GM19455 (cell line): Measurements from ENCODE around the gene GSPT1.
"Not testable (repeated sequence)": the region's sequence is repeated elsewhere in the genome, so short reads cannot be mapped to it uniquely, and the experiment has no call there.

Source experiments
- ATAC-seq: cut with Tn5 transposase; IDR thresholded peaks from one replicate; pipeline ENCODE4 v1.9.1; 2021; ENCODE audit not compliant: unreplicated experiment

The GSPT1 gene

DNA sequence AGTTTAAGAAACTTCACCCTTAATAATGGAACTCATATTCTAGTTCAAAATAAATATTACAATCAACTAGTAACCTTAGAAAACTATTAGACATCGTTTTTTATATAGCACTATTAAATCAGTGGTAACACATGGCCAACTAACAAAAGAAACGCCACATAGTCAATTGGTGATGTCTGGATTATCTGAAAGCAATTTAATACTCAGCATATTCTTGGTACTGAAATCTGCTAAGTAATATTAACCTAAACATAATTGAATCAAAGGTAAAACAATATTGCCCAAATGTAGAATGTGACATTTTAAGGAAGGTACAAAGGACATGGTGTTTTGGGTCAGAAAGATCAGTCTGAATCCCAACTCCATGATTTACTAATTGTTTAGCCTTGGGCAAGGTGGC, 53.3 kb downstream of the GSPT1 start:
- ATAC-seq: no peak

DNA sequence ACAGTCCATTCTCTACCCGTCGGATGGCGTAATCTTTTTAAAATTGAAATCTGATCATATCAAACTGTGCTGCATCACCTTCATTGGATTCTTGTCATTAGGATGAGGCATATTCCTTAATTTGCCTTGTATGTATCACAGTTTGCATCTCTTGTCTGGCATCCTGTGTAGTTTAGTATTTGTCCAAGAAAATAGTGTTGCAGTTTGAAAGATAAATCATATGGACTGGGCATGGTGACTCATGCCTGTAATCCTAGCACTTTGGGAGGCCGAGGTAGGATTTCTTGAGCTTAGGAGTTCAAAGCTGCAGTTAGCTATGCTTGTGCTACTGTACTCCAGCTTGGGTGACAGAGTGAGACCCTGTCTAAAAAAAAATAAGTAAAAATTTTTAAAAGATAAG, 58.6 kb downstream of the GSPT1 start:
- no peak for ATAC-seq

DNA sequence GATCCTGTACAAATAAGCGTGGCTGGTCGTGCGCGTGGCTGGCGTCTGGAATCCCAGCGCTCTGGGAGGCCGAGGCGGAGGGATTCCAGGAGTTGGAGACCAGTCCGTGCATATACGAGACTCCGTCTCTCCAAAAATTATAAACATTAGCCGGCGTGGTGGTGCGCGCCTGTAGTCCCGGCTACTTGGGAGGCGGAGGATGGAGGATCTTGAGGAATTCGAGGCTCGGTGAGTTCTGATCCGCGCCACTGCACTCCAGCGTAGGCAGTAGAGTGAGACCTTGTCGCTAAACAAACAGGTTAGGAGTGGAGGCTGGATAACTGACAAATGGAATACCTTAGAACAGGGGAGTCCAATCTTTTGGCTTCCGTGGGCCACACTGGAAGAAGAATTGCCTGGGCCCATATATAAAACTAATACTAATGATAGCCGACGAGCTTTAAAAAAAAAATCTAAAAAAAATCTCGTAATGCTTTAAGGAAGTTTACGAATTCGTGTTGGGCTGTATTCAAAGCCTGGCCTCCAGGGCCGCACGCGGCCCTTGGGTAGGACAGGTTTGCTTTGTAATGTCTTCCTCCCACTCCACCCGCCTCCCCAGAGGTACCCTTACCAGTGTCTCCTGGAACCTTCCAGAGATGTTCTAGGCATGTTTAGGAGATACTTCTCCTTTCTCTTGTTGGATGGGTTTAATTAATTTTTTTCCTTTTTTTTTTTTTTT, 63.5 kb downstream of the GSPT1 start:
- no peak for ATAC-seq

DNA sequence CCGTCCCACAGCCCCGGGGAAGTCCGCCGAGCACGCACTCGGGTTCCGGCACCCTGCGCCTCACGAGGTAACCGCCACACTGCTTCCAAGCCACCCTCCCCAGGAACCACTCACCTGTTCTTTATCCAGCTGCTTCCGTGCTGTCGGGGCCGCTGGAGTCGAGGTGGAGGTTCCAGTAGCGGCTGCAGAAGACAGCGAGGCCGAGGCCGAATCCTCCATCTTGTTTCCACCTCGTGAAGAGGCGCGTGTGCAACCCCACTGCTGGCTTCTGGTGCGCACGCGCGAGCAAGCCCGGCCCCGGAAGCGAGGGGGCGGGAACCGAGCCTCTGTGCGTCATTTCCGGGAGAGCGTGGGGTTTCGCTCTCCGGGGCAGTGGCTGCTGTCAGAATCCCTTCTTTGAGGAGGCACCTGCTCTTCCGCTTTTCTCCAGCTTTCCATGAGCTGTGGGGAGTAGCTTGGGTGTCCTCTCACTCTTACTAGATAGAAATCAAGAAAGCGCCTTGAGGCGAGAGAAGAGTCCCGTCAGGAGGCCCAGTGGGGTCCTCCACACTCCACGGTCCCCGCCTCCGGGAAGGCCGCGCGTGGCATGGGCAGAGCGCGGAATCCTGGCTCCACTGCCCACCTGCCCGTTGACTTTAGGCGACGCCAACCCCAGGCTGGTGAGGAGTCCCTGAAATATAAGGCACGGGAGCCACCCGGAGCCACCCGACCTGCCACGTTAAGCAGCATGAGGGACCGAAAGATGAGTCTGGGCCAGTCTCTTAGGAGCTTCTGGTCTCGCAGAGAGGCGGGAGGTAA, 64.3 kb downstream of the GSPT1 start, which contains the start of gene RSL1D1:
RSL1D1 (minus strand) TSS at position 249 of the 798 bp plus-strand sequence; CDS start at position 219, 30 bp downstream.
- ATAC-seq: peak; percentile 77

DNA sequence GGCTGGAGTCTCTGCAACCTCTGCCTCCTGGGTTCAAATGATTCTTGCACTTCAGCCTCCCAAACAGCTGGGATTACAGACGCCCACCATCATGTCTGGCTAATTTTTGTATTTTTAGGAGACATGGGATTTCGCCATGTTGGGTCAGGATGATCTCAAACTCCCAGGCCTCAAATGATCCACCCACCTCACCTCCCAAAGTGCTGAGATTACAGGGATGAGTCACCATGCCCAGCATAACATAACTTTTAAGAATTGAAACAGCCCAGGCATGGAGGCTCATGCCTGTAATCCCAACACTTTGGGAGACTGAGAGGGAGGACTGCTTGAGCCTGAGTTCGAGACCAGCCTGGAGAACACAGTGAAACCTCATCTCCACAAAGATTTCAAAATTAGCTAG, 66.9 kb downstream of the GSPT1 start:
- ATAC-seq: no peak

DNA sequence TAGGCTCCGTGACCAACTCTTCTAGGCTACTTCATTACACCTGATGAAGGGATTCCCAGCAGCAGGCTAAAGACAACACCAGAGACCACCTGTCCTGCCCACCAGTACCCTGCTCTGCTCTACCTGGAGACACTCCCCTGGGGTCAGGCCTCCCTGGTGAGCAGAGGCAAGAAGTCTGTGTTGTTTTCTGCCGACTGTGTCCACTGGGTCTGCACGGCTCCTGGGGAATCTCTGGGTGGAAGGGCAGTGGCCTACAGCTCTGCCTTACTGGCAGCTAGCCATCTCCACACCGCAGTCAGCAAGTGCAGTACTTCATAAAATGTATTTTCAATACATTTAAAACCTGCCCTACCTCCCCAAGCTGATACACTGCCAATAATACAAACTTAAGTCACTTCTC, 71.3 kb downstream of the GSPT1 start:
- ATAC-seq: no peak

DNA sequence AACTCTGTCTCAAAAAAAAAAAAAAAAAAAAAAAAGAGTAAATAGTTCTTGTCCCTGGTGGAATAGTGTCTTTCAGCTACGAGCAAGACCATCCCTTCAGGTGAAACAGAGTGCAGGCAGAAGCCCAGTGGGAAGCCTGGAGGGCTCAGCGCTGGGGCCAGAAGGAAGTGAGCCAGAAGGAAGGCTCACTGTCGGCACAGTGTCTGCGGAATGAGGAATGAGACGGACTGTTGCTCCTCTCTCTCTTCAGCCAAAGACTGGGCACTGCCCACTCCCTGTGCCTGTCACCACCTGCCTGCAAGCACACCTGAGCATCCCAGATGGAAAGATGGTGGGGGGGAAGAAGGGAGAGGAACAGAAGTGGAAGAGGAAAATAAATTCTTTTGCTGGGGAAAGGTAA, 71.9 kb downstream of the GSPT1 start:
- no peak for ATAC-seq

DNA sequence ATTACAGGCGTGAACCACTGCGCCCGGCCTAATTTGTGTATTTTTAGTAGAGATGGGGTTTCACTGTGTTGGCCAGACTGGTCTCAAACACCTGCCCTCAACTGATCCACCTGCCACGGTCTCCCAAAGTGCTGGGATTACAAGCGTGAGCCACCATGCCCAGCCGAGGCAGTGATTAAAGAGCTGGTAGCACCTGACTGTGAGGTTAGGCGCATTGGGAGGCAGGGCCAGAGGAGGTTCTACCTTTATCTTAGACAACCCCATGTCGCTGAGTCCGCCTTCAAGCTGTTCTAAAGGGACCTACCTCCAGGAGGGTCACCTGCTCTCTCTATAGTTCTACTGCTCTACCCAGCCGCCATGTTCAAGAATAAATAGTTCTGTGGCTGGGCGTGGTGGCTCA, 72.5 kb downstream of the GSPT1 start:
- no peak for ATAC-seq

DNA sequence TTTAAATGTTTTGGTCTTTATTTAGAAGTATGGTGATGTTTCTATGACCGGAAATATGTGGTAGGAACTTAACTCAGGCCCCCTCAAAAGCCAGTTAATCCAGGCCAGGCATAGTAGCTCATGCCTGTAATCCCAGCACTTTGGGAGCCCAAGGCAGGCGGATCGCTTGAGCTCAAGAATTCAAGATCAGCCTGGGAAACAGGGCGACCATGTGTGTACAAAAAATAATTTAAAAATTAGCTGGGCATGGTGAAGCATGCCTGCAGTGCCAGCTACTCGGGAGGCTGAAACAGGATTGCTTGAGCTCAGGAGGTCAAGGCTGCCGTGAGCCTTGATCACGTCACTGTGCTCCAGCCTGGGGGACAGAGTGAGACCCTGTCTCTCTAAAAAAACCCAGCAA, 74.7 kb downstream of the GSPT1 start:
- no peak for ATAC-seq

DNA sequence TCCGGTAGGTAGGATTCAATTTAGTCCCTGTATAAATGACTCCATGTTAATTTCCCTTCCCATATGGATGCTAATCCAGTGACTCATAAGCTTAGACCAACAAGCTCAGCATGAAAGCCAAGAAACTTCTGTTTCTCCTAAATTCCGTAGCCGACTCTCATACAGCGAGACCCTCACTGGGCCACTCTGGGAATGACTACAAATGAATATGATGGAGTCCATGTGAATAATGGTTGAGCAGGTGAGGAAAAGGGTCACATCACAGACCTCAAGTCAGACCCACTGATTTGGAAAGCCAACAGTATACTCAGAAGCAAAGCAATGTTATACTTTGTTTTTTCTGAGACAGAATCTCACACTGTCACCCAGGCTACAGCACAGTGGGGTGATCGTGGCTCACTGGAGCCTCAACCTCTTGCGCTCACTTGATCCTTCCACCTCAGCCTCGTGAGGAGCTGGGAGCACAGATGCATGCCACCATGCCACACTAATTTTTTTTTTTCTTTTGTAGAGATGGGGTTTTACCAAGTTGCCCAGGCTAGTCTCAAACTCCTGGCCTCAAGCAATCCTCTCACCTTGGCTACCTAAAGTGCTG, 79.0 kb downstream of the GSPT1 start:
- no peak for ATAC-seq

DNA sequence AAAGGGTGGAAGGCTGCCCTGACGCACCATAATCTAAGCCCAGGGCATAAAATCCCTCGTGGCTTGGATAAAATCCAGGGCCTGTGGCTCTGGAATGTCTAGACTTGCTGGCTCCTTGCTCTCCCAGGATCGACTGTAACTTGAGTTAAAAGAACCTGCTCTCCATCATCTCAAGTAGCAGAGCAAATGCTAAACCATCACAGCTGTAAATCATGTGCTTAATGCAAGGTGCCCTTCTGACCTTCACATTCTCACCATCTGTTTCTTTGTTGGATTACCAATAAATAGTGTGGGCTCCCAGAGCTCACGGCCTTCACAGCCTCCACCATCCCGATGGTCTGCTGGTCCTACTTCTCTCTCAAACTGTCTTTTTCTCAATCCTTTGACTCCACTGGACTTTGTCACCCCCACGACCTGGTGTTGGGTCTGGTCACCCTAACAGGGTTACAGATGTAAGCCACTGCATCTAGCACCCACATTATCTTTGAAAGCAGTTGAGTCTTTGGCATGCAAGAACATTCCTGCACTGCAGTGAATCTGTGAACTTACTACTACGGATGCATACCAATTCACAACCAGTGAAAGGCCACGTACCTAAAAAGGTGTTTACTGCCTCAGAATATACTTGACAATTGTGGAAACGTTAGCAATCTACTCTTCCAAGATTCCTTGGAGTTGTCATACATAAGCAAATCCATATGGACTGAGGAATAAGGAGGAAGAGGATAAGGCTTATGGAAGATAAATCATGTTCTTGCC, 79.7 kb downstream of the GSPT1 start:
- ATAC-seq: no peak

DNA sequence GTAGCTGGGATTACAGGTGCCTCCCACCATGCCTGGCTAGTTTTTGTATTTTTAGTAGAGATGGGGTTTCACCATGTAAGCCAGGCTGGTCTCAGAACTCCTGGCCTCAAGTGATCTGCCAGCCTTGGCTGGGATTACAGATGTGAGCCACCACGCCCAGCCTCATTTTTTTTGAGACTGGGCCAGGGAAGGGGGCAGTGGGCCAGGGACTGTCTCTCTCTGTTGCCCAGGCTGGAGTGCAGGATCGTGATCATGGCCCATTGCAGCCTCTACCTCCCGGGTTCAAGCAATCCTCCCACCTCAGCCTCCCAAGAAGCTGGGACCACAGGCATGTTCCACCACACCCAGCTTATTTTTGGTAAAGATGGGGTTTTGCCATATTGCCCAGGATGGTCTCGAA, 80.4 kb downstream of the GSPT1 start:
- ATAC-seq: no peak

DNA sequence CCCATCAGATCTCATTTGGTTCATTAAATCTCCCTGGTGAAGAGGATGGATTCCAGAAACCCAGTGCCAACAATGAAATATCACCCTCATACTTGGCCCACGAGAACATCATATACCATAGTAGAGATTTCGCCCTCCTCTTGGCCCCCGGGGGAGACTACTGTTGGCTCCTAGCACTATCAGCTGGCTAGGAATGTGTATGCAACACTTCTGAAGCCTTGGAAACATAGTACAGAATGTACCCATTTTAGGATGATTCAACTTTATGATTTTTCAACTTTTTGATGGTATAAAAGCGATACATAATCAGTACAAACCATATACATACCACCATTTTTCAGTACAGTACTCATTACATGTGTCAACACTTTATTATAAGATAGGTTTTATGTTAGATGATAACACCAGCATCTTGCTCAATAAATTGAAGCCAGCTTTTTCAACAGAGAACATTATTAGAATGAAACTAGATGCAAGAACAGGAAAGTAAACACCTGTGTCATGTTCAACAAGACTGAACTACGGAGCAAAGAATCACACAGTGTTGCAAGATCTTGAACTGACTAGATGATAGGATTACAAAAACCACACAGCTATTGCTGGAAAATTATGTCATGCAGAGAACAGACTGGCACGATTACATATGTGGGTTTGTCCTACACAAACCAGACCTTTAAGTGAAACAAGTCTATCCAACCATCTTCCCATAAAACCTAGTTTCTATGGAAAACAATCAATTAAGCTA, 81.6 kb downstream of the GSPT1 start:
- ATAC-seq: no peak

DNA sequence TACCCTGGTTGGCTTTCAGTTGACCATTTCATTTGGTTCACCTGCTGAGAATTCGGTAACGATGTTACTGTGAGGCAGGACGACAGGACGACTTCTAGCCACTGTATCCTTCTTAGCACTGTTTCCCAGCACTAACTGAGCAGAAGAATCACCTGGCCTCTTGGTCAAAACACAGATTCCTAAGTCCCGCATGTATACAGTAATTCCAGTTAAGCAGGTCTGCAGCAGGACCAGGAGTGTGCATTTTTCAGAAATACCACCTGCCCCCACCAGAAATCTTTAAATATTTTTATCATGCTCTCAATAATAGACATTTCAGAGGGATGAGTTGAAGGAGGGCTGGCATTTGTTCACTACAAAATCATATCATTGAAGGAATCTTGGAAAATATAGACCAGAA, 87.1 kb downstream of the GSPT1 start:
- ATAC-seq: no peak

DNA sequence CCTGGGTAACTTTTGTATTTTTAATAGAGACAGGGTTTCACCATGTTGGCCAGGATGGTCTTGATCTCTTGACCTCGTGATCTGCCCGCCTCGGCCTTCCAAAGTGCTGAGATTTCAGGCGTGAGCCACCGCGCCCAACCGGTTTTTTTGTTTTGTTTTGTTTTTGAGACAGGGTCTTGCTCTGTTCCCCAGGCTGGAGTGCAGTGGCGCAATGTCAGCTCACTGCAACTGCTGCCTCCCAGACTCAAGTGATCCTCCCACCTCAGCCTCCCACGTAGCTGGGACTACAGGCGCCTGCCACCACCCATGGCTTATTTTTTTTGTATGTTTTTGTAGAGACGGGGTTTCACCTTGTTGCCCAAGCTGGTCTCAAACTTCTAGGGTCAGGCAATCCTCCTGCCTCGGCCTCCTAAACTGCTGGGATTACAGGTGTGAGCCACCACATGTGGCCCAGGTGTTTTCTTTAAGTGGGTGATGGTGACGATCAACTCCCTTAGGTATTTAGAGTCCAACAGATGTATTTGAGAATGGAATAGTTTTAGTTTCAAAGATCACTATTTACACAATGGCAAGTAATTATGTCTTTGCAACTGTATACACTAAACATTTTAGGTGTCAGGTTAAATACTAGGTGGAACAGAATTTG, 90.1 kb downstream of the GSPT1 start:
- ATAC-seq: not testable (repeated sequence)

DNA sequence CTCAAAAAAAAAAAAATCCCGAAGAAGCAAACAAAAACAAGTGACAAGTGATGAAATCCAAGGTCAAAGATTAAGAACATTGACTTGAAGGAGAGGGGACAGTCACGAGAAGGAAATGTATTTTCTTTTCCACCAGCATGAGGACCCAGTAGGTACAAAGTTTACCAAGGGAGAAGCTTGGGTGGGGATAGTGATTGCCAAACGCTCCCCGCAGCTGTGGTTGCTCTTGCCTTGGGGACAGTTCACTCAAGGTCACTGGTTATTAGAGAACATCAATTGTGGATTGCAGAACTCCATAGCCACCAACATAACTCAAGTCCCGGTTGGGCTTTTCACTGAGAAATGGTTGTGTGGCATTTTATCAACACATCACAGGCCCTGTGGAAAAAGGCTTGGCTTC, 91.4 kb downstream of the GSPT1 start:
- no peak for ATAC-seq

DNA sequence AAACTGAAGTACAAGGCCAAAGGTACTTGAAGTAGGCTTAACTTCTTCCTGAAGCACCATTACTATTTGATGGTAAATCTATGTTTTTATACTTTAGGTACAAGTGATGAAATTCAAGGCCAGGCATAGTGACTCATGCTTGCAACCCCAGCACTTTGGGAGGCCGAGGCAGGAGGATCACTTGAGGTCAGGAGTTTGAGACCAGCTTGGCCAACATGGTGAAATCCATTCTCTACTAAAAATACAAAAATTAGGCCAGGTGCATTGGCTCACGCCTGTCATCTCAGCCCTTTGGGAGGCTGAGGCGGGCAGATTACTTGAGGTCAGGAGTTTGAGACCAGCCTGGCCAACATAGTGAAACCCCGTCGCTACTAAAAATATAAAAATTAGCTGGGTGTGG, 92.1 kb downstream of the GSPT1 start:
- not testable (repeated sequence) for ATAC-seq

DNA sequence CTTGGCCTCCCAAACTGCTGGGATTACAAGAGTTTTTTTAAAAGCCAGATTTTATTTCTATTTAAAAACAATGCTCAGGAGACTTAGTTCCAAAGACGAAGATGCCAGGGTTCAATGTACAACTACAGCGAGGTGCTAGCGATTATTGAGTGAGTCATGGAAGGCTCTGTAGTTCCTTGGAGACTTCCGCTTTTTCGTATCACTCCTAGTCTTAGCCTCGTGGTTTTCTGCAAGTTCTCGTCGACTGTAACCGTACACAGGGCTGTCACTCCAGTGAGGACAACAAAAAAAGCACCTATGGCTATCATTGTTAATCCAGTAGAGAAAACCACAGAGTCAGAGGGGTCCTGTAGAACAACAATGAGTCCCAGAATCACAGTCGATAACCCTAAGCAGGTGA, 96.0 kb downstream of the GSPT1 start:
- ATAC-seq: no peak

DNA sequence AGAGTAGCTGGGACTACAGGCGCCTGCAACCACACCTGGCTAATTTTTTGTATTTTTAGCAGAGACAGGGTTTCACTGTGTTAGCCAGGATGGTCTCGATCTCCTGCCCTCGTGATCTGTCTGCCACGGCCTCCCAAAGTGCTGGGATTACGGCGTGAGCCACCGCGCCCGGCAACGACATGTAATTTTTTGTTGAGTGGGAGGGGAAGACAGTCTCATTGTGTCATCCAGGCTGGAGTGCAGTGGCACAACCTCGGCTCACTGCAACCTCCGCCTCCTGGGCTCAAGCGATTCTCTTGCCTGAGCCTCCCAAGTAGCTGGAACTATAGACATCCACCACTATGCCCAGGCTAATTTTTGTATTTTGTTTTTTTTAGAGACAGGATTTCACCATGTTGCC, 96.8 kb downstream of the GSPT1 start:
- ATAC-seq: not testable (repeated sequence)
